HG03064 (cell line): ENCODE measurements around the gene CDT1.

Source experiments
- ATAC-seq: cut with Tn5 transposase; IDR thresholded peaks from one replicate; pipeline ENCODE4 v1.9.1; 2021; ENCODE audit warnings: low read depth; ENCODE audit not compliant: unreplicated experiment

CDT1 gene

DNA sequence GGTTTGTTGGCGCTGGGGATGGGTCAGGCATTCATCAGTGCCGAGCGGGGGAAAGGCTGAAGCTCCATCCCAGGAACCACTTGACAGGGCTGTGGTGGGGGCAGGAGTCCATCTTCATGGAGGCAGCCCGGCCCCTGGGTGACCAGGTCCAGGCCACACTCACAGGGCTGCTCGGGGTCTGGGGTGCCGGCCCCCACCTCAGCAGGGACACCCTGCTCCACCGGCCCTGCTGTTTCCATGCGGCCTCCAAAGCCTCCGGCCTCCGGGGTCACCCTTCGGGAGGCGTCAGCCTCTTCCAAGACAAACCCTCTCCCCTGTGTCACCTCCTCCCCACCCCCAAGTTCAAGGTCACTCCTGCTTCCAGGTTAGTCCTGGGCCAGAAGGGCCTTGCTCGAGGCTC, 31.1 kb downstream of the CDT1 start:
- ATAC-seq, result no peak

GRCh38 chr16:88835383-88835782, 31.8 kb downstream of the CDT1 start:
- no peak for ATAC-seq

GRCh38 chr16:88835818-88836217, 32.2 kb downstream of the CDT1 start:
- no peak for ATAC-seq

- ATAC-seq, result no peak
Measured at GRCh38 chr16:88836791-88837190, 33.2 kb downstream of the CDT1 start.

DNA sequence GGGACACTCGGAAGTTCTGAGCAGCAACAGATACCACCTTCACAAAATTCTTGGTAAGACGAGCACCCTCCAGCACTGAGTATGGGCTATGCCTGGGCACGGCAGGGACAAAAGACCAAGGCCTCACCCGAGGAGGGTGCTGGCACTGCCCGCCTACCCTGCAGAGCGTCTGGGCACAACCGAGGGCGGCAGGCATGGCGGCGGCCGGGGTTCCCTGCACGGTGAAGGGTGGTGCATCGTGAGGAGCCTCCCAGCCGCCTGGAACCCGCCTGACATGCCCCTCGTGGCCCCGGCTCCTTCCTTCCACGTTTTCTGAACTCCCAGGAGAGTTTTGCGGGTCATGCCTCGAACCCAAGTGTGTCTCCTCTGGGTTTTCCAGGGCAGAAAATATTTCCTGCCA, 34.2 kb downstream of the CDT1 start:
- no peak for ATAC-seq

- ATAC-seq, result no peak
Measured at GRCh38 chr16:88838566-88838965, 35.0 kb downstream of the CDT1 start.

DNA sequence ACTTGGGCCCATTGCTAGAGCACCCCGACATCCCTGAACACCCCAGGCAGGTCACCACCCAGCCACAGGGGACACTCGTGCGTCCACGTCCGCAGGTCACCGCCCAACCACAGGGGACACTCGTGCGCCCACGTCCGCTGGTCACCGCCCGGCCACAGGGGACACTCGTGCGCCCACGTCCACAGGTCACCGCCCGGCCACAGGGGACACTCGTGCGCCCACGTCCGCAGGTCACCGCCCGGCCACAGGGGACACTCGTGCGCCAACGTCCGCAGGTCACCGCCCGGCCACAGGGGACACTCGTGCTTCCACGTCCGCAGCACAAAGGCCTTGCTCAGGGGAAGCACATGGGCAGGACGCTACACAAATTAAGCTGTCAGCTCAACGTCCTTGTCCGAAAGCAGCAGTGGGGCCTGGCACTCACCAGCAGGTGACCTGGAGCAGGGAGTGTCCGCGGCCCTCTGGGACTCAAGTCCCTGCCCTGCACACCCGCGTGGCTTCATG, 35.5 kb downstream of the CDT1 start:
- ATAC-seq, result no peak

DNA sequence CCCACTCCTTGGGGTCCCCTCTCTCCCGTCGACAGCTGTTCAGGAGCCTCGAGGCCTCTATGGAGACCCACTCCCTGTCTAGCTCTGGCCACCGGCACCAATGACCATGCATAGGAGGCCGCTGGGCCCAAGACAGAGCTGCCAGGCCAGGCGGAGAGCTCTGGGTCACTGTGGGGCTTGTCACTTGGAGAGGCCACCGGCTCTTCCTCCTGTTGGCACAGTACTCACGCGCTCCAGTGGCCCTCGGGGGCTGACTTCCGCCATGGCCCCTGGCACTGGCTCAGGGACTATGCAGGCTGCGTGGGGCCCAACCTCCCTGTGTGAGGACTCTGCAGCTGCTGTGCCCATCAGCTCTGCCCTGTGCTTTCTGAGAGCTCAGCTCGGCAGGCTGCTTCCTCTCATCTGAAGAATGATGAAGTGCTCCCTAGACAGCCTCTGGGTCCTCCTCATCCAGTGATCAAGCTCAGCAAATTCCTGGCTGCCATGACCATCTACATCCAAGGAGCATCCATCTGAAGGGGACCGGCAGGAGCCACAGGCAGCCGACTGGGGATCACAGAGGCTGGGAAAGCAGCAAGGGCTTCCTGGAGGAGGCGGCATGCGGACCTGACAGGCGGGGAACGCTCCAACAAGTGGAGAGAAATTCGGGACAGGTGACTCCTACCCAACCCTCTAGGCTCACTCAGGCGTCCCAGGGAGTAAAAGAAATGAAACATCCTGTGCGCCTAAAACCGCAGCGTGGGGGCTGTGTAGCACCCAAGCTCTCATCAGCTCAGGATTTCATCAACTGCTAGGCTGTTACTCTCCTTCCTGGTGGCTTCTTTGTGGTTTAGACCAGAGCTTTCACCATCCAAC, 36.4 kb downstream of the CDT1 start:
- ATAC-seq, result no peak

GRCh38 chr16:88840600-88841215, 37.1 kb downstream of the CDT1 start:
- ATAC-seq, result no peak

- no peak for ATAC-seq
Measured at GRCh38 chr16:88841521-88842307, 38.1 kb downstream of the CDT1 start.

DNA sequence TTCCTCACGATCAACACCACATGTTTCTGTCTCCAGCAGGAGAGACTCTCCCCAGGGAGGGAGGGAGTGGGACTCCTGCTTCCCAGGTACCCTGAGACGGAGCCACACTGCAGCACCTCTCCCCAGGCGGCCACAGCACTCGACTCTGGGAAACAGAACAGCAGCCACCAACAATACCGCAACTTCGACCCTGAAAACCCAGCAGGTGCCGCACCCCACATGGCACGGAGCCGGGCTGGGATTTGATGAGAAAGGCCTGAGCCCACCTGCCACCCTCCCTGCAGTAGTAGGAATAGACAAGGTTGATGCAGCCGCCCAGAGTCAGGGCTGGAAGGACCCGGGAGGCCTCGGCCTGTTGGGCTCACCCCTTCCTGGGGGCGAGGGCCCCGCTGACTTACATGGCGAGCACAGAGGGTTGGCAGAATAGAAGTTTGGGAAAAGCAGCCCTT, 38.7 kb downstream of the CDT1 start:
- ATAC-seq, result no peak

- ATAC-seq, result no peak
Measured at GRCh38 chr16:88842806-88843205, 39.2 kb downstream of the CDT1 start.

- ATAC-seq, result no peak
Measured at GRCh38 chr16:88843256-88843655, 39.7 kb downstream of the CDT1 start.

- ATAC-seq, result no peak
Measured at GRCh38 chr16:88844419-88845036, 40.9 kb downstream of the CDT1 start.

- ATAC-seq, result no peak
Measured at GRCh38 chr16:88846088-88846487, 42.5 kb downstream of the CDT1 start.

- no peak for ATAC-seq
Measured at GRCh38 chr16:88847654-88848053, 44.1 kb downstream of the CDT1 start.

DNA sequence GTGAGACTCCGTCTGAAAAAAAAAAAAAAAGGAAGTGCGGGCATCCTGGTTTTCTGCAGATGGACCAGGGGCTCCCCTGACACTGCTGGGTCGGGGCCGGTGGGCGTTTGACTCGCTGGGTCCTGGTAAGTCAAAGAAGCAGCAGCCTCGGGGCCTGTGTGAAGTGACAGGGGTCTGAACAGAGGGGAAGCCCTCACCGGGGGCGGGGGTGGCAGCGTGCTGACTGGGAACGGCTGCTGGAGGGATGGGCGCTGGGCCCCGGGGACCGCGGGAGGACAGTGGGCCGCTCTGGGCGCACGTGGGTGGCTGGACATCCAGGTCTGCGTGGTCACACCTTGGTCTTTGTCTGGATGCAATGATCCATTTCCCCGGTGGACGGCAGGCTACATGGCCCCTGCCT, 45.0 kb downstream of the CDT1 start:
- ATAC-seq, result no peak

DNA sequence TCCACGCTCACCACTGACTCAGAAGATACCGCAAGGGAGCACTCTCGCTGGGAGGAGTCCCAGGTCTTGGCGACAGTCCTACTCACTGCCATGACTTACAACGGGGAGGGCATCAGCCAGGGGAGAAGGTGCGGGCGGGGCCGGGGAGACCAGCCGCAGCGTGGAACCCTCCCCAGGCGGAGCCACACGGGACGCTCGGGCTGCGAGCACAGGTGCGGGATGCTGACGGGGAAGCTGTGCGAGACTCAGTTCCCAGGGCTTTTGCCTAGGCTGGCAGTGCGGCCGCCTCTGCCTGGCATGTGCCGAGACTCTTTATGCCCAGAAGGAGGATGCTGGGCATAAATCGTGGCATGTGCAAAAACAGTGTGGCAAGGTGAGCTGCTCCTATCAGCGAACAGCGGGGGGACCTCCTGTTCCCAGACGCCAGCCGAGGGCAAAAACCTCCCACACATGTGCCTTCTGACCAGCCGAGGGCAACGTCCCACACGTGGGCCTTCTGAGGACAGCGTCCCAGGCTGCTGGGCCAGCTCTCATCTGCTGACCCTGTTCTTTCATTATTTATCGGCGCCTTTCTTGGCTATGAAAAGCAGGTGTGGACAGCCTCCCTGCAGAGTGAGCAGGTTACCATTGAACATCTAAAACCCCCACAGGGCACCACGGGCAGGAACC, 47.1 kb downstream of the CDT1 start:
- ATAC-seq, result no peak

DNA sequence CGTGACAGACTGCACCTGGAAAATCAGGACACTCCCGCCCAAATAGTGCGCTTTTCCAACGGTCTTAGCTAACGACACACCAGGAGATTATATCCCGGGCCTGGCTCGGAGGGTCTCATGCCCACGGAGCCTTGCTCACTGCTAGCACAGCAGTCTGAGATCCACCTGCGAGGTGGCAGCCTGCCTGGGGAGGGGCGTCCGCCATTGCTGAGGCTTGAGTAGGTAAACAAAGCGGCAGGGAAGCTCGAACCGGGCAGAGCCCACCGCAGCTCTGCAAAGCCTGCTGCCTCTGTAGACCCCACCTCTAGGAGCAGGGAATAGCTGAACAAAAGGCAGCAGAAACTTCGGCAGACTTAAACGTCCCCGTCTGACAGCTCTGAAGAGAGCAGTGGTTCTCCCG, 48.0 kb downstream of the CDT1 start:
- no peak for ATAC-seq

DNA sequence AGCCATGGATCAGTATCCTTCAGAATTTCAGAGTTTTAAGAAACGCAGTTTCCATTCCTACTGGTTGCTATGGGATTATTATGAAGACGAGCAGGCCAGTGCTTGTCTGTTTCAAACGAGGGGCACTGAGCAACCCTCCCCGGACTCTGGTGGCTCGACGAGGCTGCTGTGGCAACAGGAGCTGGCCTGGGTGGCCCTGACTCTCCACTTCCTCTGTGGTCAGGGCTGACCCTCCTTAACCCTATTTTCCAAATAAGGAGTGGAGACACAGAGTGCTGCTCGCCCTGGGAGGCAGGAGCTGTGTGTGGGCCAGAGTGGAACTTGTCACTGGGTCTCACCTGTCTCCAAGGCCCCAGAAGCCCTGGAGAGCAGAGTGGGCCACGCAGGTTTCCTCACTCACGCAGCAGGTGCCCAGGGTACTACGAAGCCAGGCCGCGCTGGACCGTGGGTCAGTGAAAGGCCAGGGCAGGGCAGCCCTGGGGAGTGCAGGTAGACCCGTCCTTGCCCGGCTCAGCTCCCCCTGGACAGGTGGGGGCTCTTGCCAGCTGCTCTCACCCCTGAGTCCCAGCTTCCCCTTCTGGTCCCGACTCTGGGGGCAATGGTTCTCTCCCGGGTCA, 49.8 kb downstream of the CDT1 start:
- ATAC-seq, result no peak
